Body of pancreas (tissue), 4 donors: ENCODE data around the gene ERICH4.

Experiments used
- CTCF ChIP-seq, 7 experiments: fragments of 450-650 bp in 4 of 7; fragments of 200-600 bp in 3 of 7; sonication (generic) in 3 of 7; IDR thresholded peaks; one replicate each; pipeline ENCODE4 v1.5.1; 2016 to 2019; ENCODE audit warnings: antibody characterized with exemption in 7 of 7
- POLR2A ChIP-seq, 3 donors: fragments of 450-650 bp; IDR thresholded peaks; one replicate each; pipeline ENCODE4 v1.6.1; 2016; ENCODE audit warnings: antibody characterized with exemption in 3 of 3, mild to moderate bottlenecking in 2 of 3

GRCh38 chr19:41455936-41456335, 13.0 kb downstream of the ERICH4 start:
- no peak for TF ChIP-seq POLR2A (IDR thresholded peaks at IDR 0.05)
- TF ChIP-seq CTCF (IDR thresholded peaks at IDR 0.05) = no peak
